GM13976 (cell line): ENCODE data around the gene SOX10.
"Not testable (repeated sequence)": the region's sequence is repeated elsewhere in the genome, so short reads cannot be mapped to it uniquely, and the experiment has no call there.

ENCODE experiments used
- DNase-seq: peaks from one replicate; pipeline ENCODE4 v3.0.0; 2012; ENCODE audit warnings: low spot score
- in situ Hi-C: fragments of 300-500 bp; cut with MboI; formaldehyde crosslinking; loops from one replicate; pipeline ENCODE4 v1.12.0; 2022; ENCODE audit warnings: low sequenced_read_pairs, mixed read lengths, inconsistent platforms; ENCODE audit not compliant: unreplicated experiment
- TF ChIP-seq, protein P1 (sequence below): IDR thresholded peaks from 2 replicates; pipeline ENCODE4 v1.5.1; 2012; ENCODE audit warnings: borderline replicate concordance, mild to moderate bottlenecking; ENCODE audit not compliant: insufficient read depth; ENCODE audit errors: extremely low read depth, missing control alignments, control extremely low read depth

Gene SOX10

DNA sequence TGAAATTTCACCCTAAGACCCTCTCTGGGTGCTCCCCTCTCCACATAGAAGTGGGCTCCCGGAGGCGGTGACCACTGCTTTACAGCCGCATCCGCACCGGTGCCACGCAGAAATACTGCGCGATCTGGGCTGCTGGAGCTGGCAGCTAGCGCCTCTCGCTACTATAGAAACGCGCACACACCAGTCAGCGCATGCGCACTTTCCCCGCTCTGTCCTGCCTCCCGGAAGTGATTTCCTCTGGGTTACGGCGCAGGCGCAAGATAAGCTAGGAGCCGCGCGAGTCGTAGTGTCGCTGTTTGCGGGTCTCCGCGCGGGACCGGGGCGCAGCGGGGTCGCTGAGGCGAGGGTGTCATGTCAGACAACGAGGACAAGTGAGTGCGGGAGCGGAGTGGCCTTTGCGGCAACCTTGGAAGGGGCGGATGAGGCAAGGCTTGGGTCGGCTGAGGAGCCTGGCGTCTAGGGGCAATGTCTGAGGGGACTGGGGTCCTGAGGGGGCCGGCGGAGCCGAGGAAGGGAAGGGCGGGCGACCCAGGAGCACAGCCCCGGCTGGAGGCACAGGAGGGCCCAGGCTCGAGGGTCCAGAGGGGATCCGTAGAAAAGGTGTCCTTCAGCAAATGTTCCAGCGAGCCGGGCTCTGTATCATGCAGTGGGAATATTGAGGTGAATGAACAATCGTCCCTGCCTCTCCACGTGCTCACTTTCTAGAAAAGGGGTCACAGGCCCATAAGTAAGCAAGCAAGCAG, 30.7 kb downstream of the SOX10 start, which contains the start of the genes C22orf23 and POLR2F:
Gene C22orf23 (minus strand): TSS at position 165 of the 743 bp plus-strand sequence. CDS start 452 bp downstream, outside the sequence.
Gene POLR2F (plus strand): TSS at position 263 of the 743 bp plus-strand sequence. CDS start 89 bp downstream, at position 352.
- in situ Hi-C loops = no loop called here
- peak; percentile 100 for DNase-seq
- TF ChIP-seq, protein P1, sequence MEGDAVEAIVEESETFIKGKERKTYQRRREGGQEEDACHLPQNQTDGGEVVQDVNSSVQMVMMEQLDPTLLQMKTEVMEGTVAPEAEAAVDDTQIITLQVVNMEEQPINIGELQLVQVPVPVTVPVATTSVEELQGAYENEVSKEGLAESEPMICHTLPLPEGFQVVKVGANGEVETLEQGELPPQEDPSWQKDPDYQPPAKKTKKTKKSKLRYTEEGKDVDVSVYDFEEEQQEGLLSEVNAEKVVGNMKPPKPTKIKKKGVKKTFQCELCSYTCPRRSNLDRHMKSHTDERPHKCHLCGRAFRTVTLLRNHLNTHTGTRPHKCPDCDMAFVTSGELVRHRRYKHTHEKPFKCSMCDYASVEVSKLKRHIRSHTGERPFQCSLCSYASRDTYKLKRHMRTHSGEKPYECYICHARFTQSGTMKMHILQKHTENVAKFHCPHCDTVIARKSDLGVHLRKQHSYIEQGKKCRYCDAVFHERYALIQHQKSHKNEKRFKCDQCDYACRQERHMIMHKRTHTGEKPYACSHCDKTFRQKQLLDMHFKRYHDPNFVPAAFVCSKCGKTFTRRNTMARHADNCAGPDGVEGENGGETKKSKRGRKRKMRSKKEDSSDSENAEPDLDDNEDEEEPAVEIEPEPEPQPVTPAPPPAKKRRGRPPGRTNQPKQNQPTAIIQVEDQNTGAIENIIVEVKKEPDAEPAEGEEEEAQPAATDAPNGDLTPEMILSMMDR = peak; percentile 1

DNA sequence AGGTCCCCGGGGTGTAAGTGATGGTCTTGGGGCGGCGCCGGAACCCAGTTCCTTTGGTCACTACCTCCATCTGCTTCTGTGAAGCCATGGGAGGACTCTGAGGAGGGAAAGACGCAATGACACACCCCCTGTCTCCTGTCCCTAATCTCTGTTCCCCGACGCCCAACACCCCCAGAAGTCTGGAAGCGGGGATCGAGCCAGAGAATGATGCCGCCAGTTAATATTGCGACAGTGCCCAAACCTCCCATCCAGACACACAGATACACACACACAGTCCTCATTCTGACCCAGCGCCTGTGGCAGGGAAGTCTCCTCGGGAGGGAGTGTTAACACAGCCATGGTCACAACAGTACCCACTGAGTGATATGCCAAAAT, 31.3 kb downstream of the SOX10 start:
- TF ChIP-seq, protein P1 = no peak
- in situ Hi-C loops = no loop called here

DNA sequence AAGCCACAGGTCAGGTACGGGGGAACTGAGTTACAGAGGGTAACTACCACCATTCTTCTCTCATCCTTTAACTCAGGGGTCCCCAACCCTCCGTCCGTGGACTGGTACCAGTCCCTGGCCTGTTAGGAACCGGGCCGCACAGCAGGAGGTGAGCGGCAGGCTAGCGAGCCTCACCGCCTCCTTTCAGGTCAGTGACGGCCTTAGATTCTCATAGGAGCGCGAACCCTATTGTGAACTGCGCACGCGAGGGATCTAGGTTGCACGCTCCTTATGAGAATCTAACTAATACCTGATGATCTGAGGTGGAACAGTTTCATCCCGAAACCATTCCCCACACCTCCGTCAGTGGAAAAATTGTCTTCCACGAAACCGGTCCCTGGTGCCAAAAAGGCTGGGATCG, 31.7 kb downstream of the SOX10 start:
- DNase-seq, in situ Hi-C loops: not testable (repeated sequence)

More for the DNA sequence above, 31.3 kb downstream of the SOX10 start:
- no peak for DNase-seq

DNA sequence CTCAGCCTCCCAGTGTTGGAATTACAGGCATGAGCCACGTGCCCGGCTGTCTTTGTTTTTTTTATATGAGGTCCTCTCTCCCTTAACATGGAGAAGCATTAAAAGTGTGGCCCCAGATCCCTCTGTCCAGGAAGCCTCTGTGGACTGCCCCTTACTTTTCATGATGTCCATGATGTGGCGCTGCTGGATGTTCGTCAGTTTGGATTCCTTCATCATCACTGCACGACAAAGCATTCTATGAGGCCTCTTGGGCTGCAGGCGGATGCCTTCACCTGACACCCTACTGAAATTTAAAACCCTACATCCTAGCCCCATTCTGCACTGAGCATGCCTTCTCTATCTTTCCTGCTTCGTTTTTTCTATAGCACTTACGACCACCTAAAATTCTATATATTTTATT, 33.0 kb downstream of the SOX10 start:
- TF ChIP-seq, protein P1 = no peak
- no peak for DNase-seq
- in situ Hi-C loops = no loop called here

DNA sequence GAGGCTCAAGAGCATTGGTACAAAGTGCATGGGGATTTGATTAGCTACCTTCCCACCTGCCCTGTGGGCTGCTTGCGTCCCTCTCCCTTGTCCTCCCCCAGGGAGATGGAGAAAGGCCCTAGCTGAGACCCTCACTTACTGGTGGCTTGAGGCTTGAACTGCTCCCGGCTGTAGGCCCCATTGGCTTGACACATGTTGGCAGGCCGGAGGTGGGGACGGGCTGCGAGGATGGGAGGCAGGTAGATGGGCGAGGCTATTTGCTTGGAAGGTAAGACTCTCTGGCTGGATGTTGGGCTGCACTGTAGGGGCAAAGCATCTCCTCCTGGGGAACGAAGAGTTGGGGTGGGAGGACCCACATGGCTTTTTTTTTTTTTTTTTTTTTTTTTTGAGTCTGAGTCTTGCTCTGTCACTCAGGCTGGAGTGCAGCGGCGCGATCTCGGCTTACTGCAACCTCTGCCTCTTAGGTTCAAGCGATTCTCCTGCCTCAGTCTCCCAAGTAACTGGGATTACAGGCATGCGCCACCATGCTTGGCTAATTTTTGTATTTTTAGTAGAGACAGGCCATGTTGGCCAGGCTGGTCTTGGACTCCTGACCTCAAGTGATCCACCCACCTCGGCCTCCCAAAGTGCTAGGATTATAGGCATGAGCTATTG, 37.1 kb downstream of the SOX10 start:
- DNase-seq, in situ Hi-C loops: not testable (repeated sequence)

DNA sequence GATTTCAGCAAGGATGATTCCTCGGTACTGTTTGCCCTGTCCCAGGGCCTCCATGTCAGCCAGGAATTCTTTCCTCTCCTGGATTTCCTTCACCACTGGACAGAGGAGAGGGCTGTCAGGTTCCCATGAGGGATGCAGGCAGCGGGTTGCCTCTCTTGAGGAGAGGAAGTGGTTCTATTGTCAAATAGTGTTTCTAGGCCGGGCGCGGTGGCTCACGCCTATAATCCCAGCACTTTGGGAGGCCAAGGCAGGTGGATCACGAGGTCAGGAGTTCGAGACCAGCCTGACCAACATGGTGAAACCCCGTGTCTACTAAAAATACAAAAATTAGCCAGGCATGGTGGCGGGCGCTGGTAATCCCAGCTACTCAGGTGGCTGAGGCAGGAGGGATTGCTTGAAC, 39.9 kb downstream of the SOX10 start:
- DNase-seq, in situ Hi-C loops: not testable (repeated sequence)

DNA sequence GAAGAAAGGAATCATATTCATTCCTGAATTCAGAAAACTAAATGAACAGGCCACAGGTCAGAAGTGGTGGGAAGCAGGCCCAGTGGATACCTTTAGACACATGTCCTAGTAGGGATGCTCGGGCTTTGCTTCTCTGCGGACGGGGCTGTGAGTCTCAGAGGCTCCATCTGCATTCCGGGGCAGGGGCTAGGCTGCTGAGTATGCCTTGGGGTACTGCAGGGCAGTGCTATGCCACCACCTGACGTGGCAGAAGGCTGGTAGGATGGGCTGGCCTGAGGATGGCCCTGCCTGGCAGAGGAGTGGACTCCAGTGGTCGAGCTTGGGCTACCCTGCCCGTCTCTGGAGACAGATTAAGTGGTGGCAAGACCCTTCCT, 40.5 kb downstream of the SOX10 start:
- no peak for DNase-seq
- TF ChIP-seq, protein P1 = no peak
- in situ Hi-C loops = no loop called here

DNA sequence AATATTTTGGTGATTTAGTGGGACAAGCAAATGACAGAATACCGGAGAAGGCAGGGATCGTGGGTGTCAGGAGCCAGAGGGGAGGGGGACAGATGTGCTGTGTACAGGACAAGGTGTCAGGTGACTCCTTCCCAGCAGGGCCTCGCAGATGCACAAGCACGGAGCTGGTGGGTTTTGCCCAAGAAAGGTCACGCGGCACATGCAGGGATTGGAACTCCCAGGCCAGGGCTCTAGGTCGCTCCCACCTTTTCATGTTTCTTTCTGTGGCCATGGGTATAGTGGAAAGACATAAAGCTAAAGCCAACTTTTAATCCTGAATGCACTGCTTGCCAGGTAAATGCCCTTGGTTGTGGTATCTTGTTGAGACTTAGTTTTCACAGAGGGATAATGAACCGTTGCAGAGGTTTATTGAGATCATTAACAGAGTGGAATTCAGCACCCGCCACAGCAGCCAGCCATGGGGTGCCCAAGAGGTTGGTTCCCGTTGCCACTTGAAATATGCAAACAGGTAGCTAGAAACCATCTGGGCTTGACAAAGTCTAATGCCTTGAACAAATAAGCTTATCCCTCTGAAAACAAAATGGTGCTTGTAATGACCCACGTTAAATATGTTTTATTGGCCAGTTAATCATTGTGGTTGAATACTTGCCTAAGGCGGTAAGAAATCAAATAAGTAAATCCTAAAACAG, 41.1 kb downstream of the SOX10 start:
- DNase-seq = no peak
- in situ Hi-C loops = no loop called here
- TF ChIP-seq, protein P1 = no peak
